ENCODE measurements around the gene ULK4.

Gene ULK4

DNA sequence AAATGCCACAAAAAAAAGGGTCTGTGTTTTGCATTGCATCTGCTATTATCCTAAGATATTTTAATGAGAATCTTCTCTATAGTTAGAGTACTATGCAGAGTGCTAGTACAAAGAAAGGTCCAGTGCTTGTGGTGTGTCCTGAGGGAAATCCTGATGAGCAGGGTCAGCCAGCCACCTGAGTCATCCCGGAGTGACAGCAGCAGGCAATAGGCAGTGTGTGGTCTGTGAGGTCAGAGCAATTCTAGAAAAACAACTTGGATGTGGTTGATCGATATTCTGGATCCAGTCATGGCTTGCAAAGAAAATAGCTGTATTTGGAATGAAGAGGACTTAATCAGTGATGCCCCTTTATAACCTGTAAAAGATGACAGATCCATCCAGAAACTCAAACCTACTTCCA is 643.4 kb downstream of the ULK4 start:
- no peaks in the 10 kb centered on the region for H3K9me3 ChIP-seq (ENCODE audit: insufficient read depth, low read length, severe bottlenecking)
- no peaks in the 10 kb centered on the region for H4K20me1 ChIP-seq (ENCODE audit: insufficient read depth, low read length)
- TF ChIP-seq, protein P1, sequence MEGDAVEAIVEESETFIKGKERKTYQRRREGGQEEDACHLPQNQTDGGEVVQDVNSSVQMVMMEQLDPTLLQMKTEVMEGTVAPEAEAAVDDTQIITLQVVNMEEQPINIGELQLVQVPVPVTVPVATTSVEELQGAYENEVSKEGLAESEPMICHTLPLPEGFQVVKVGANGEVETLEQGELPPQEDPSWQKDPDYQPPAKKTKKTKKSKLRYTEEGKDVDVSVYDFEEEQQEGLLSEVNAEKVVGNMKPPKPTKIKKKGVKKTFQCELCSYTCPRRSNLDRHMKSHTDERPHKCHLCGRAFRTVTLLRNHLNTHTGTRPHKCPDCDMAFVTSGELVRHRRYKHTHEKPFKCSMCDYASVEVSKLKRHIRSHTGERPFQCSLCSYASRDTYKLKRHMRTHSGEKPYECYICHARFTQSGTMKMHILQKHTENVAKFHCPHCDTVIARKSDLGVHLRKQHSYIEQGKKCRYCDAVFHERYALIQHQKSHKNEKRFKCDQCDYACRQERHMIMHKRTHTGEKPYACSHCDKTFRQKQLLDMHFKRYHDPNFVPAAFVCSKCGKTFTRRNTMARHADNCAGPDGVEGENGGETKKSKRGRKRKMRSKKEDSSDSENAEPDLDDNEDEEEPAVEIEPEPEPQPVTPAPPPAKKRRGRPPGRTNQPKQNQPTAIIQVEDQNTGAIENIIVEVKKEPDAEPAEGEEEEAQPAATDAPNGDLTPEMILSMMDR (IDR thresholded peaks at IDR 0.05; ENCODE audit: borderline replicate concordance, extremely low read depth, low read length, poor library complexity, severe bottlenecking), result no peak
- TF ChIP-seq EZH2 (IDR thresholded peaks at IDR 0.05; ENCODE audit: borderline replicate concordance, low read depth, low read length, severe bottlenecking), result no peak
- ATAC-seq (ENCODE audit: insufficient read depth, low read depth) (no peak), DNase-seq (no peak)
- H3K9ac ChIP-seq (ENCODE audit: low read depth, low read length), result no peak overlapping the region
- H3K27me3 ChIP-seq (ENCODE audit: insufficient read depth, low read length, poor library complexity), result no peaks in the 10 kb centered on the region
- H3K4me1 ChIP-seq (ENCODE audit: insufficient read depth, low read length), result no peaks in the 10 kb centered on the region
- H3K27ac ChIP-seq (ENCODE audit: low read length), result no peak overlapping the region
- no peak overlapping the region for H2AFZ ChIP-seq (ENCODE audit: low read depth, low read length)
- H3K4me2 ChIP-seq (ENCODE audit: insufficient read depth, low read length), result no peak overlapping the region
- no peaks in the 10 kb centered on the region for H3K79me2 ChIP-seq (ENCODE audit: insufficient read depth, low read length)
- no peaks in the 10 kb centered on the region for H3K36me3 ChIP-seq (ENCODE audit: insufficient read depth, low read length)
- H3K4me3 ChIP-seq (ENCODE audit: low read depth in 1 of 2, low read length in 2 of 2), result no peak overlapping the region

DNA sequence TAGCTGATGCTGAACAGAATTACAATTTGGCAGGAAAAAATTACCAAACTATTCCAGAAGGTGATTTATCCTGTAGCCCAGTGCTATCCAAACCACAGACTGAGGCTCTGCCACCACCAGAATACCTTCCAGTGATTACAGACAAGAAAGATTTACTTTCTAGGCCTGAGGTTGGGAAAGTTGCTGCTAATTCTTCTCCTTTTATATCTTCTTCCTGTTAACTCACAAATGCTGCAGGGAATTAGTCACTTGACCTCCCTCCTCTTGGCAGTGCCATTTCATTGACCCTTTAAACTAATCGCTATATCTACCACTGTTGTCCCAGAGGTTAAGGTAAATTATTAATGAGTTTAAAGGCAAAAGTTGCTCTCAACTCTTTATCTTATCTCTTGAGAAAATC is 644.2 kb downstream of the ULK4 start:
- no peak overlapping the region for H3K4me2 ChIP-seq (ENCODE audit: insufficient read depth, low read length)
- no peak for ATAC-seq (ENCODE audit: insufficient read depth, low read depth)
- TF ChIP-seq, protein P1 (IDR thresholded peaks at IDR 0.05; ENCODE audit: borderline replicate concordance, extremely low read depth, low read length, poor library complexity, severe bottlenecking), result no peak
- TF ChIP-seq EZH2 (IDR thresholded peaks at IDR 0.05; ENCODE audit: borderline replicate concordance, low read depth, low read length, severe bottlenecking), result no peak
- H3K4me3 ChIP-seq (ENCODE audit: low read depth in 1 of 2, low read length in 2 of 2), result no peak overlapping the region
- H3K27ac ChIP-seq (ENCODE audit: low read length), result no peak overlapping the region
- no peaks in the 10 kb centered on the region for H3K79me2 ChIP-seq (ENCODE audit: insufficient read depth, low read length)
- DNase-seq, result no peak
- H4K20me1 ChIP-seq (ENCODE audit: insufficient read depth, low read length), result no peaks in the 10 kb centered on the region
- H3K27me3 ChIP-seq (ENCODE audit: insufficient read depth, low read length, poor library complexity), result no peaks in the 10 kb centered on the region
- H3K36me3 ChIP-seq (ENCODE audit: insufficient read depth, low read length), result no peaks in the 10 kb centered on the region
- H3K4me1 ChIP-seq (ENCODE audit: insufficient read depth, low read length), result no peaks in the 10 kb centered on the region
- no peak overlapping the region for H2AFZ ChIP-seq (ENCODE audit: low read depth, low read length)
- H3K9me3 ChIP-seq (ENCODE audit: insufficient read depth, low read length, severe bottlenecking), result no peaks in the 10 kb centered on the region
- no peak overlapping the region for H3K9ac ChIP-seq (ENCODE audit: low read depth, low read length)

DNA sequence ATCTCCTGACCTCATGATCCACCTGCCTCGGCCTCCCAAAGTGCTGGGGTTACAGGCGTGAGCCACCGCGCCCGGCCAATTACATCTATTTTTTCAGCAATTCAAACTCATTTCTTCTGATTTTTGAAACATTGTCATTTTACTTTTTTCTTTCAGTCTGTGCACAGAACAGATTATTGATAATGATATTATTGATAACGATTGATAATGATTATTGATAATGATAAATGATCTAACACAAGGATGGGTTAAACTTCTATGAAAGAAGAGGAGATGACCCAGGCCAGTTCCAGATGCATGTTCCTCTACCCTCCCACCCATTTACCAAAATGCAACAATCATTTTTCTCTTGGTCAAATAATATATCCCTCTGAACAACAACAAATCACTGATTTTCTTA is 644.6 kb downstream of the ULK4 start:
- TF ChIP-seq, protein P1 (IDR thresholded peaks at IDR 0.05; ENCODE audit: borderline replicate concordance, extremely low read depth, low read length, poor library complexity, severe bottlenecking), result no peak
- no peak for TF ChIP-seq EZH2 (IDR thresholded peaks at IDR 0.05; ENCODE audit: borderline replicate concordance, low read depth, low read length, severe bottlenecking)
- H3K4me1 ChIP-seq (ENCODE audit: insufficient read depth, low read length), result no peaks in the 10 kb centered on the region
- no peaks in the 10 kb centered on the region for H4K20me1 ChIP-seq (ENCODE audit: insufficient read depth, low read length)
- DNase-seq, result no peak
- no peaks in the 10 kb centered on the region for H3K27me3 ChIP-seq (ENCODE audit: insufficient read depth, low read length, poor library complexity)
- H3K4me3 ChIP-seq (ENCODE audit: low read depth in 1 of 2, low read length in 2 of 2), result no peak overlapping the region
- no peaks in the 10 kb centered on the region for H3K9me3 ChIP-seq (ENCODE audit: insufficient read depth, low read length, severe bottlenecking)
- H3K4me2 ChIP-seq (ENCODE audit: insufficient read depth, low read length), result no peak overlapping the region
- no peak overlapping the region for H3K27ac ChIP-seq (ENCODE audit: low read length)
- no peaks in the 10 kb centered on the region for H3K36me3 ChIP-seq (ENCODE audit: insufficient read depth, low read length)
- no peak overlapping the region for H3K9ac ChIP-seq (ENCODE audit: low read depth, low read length)
- H3K79me2 ChIP-seq (ENCODE audit: insufficient read depth, low read length), result no peaks in the 10 kb centered on the region
- H2AFZ ChIP-seq (ENCODE audit: low read depth, low read length), result no peak overlapping the region
- no peak for ATAC-seq (ENCODE audit: insufficient read depth, low read depth)

DNA sequence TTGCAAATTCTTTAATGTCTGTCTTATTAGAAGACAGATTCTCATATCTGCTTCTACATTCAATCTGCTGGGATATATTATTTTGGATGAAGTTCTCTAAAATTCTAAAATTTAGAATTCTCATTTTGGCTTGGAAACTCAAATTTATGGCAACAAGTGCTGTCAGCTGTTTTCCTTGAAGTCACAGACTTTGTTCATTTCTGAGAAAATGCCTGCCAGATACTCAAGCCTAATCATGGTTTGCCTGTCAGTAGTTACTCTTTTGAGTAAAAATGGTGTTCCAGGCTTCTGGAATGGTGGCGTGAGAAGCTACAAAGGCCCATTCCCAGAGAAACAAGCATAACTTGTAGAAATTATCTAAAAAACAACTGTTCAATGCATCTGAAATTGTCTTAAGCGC is 646.8 kb downstream of the ULK4 start:
- no peak overlapping the region for H2AFZ ChIP-seq (ENCODE audit: low read depth, low read length)
- no peaks in the 10 kb centered on the region for H3K4me1 ChIP-seq (ENCODE audit: insufficient read depth, low read length)
- H3K27ac ChIP-seq (ENCODE audit: low read length), result no peak overlapping the region
- no peak overlapping the region for H3K4me3 ChIP-seq (ENCODE audit: low read depth in 1 of 2, low read length in 2 of 2)
- no peak overlapping the region for H3K4me2 ChIP-seq (ENCODE audit: insufficient read depth, low read length)
- H3K9ac ChIP-seq (ENCODE audit: low read depth, low read length), result no peak overlapping the region
- DNase-seq, result no peak
- ATAC-seq (ENCODE audit: insufficient read depth, low read depth), result no peak
- H3K36me3 ChIP-seq (ENCODE audit: insufficient read depth, low read length), result no peaks in the 10 kb centered on the region
- no peaks in the 10 kb centered on the region for H3K9me3 ChIP-seq (ENCODE audit: insufficient read depth, low read length, severe bottlenecking)
- H3K27me3 ChIP-seq (ENCODE audit: insufficient read depth, low read length, poor library complexity), result no peaks in the 10 kb centered on the region
- TF ChIP-seq EZH2 (IDR thresholded peaks at IDR 0.05; ENCODE audit: borderline replicate concordance, low read depth, low read length, severe bottlenecking), result no peak
- TF ChIP-seq, protein P1 (IDR thresholded peaks at IDR 0.05; ENCODE audit: borderline replicate concordance, extremely low read depth, low read length, poor library complexity, severe bottlenecking), result no peak
- no peaks in the 10 kb centered on the region for H4K20me1 ChIP-seq (ENCODE audit: insufficient read depth, low read length)
- H3K79me2 ChIP-seq (ENCODE audit: insufficient read depth, low read length), result no peaks in the 10 kb centered on the region

Data from DND-41 (cell line).